GM19240 (cell line): ENCODE data around the gene YIPF2.
"Not testable (repeated sequence)": the region's sequence is repeated elsewhere in the genome, so short reads cannot be mapped to it uniquely, and the experiment has no call there.

Experiments
- DNase-seq: peaks from one replicate; pipeline ENCODE4 v3.0.0; 2011; ENCODE audit warnings: low spot score; ENCODE audit not compliant: insufficient read length

The YIPF2 gene

DNA sequence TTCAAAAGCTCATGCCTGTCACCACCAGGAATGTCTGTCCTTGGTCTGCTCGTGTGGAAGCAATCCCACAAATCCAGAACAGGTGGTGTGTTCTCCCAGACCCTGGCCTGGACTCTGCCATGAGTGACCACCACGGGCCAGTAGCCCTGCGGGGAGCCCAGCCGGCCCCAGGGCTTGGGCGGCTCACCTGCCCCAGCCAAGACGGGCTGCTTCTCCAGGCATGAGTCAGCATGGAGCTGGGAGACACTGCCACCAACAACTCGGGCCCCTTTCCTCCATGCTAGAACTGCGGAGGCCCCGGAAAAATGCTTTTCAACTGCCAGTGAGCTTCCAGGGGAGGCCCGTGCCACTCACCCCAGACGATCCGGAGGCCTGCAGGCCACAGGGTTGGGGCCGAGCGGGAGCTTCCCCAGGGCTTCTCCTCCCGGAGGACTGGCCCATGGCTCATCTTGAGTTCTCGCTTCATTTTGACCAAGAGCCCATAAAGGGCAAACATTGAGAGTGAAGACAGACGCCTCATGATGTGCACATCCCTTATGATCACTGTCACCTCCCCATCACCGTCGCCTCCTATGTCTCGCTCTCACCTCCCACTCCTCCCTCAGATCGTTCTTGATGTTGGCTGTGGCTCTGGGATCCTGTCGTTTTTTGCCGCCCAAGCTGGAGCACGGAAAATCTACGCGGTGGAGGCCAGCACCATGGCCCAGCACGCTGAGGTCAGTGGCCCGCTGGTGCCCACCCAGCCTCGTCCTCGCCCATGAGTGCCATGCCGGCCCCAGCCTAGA is 16.7 kb downstream of the YIPF2 start:
- no peak for DNase-seq

DNA sequence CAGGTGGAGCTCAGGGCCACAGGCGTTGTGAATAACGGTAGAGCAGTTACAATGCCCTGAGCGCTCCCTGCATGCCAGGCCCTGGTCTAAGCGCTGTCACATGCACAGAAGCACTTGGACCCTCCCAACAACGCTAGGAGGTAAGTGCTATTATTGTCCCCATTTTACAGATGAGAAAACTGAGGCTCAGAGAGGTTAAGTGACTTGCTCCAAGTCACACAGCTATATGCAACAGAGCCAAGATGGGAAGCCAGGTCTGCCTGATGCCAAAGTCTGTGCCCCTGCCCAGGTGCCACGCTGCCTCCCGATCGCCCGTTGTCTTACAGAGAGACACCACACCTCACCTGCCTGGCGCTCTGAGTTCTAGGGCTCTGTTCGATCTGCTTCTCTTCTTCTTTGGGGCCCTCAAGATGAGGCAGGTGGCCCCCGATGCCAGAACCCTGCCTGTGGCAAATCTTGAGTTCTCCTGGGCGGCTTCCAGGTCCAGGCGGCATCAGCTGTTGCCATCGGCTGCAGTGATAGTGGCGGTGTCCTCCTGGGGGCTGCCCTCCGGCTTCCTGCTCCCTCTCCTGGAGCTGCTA is 20.0 kb downstream of the YIPF2 start:
- no peak for DNase-seq

GRCh38 chr19:10907925-10908324 is 20.5 kb downstream of the YIPF2 start:
- no peak for DNase-seq

GRCh38 chr19:10899151-10899653 is 29.2 kb downstream of the YIPF2 start:
- DNase-seq = no peak

DNA sequence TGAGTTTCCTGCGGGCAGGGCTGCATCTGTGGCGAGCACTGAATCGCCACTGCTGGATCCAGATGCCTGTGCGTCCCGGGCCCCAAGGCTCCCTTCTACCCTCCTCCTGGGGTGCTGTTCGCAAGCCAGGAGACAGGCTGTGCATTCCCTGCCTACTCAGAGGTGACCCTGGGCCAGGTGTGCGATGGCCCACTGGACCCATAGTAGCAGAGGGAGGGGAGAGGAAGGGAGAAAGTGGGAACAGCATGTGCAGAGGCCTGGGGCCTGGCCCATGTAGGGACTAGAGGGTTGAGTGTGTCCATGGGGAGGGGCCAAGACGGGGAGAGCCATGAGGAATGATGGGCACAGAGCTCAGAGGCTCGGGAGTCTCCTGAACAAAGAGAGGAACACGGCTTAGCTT is 29.8 kb downstream of the YIPF2 start:
- DNase-seq = no peak

DNA sequence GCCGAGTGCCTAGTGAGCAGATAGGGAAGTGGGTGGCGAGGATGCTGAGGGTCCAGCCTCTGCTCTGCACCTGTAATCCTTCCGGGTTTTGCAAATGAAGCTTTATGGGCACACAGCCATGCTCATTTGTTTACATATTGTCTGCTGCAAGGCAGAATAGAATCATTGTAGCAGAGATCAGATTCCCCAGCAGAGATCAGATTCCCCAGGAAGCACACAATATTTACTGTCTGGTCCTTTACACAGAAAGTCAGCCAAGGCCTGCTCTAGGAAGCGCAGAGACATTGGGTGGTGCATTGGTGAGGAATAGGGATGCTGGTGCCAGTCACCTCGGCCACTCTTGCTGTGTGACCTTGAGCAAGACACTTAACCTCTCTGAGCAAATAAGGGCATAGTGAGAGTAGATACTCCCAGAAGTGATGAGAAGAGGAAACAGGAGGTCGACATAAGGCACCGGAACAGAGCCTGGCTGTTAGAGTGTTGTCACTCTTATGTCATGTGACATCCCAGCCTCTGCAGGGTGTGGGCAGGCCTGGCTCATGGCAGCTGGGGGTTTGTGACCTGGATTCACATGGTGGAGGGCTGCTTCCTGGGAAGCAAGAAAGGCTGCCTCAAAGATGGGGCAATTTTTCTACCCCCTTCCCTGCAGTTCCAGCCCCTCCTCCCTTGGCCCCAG is 31.4 kb downstream of the YIPF2 start:
- DNase-seq = no peak

- DNase-seq = no peak
Measured at GRCh38 chr19:10895920-10896319, 32.5 kb downstream of the YIPF2 start.

GRCh38 chr19:10895363-10895762 is 33.1 kb downstream of the YIPF2 start:
- no peak for DNase-seq

- DNase-seq = no peak
Measured at GRCh38 chr19:10894911-10895213, 33.6 kb downstream of the YIPF2 start.

DNA sequence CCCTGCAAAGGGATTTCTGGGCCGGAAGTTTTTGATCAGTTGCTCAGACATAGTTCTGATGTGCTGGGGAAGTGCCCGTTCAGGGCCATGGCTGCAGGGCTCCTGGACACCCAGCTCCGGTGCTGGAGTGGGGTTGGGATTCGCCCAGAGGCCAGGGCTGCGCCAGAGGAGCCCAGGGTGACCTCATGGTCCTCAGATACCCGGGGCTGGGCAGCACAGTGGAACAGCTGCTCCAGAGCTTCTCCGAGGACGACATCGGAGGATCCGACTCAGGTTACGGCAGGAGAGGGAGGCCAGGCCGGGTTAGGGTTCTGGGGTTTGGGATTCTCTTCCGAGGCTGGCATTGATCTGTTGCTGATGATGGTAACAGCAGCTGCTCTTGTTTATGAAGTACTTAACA is 36.2 kb downstream of the YIPF2 start:
- DNase-seq = no peak

- DNase-seq = no peak
Measured at GRCh38 chr19:10891405-10892086, 36.9 kb downstream of the YIPF2 start.

DNA sequence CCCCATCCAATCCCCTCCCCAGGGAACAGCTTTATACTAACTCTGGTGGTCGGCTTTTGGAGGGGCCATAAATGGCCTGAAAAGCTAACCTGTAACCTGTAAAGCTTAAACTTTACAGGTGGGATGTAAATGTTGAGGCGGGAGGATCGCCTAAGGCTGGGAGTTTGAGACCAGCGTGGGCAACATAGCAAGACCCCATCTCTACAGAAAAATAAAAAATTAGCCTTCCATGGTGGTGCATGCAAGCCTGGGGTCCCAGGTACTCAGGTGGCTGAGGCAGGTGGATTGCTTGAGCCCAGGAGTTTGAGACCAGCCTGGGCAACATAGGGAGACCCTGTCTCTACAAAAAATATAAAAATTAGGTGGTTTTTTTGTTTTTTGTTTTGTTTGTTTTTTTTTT is 38.6 kb downstream of the YIPF2 start:
- no peak for DNase-seq

- no peak for DNase-seq
Measured at GRCh38 chr19:10888421-10888866, 40.0 kb downstream of the YIPF2 start.

GRCh38 chr19:10887616-10888367 is 40.6 kb downstream of the YIPF2 start:
- no peak for DNase-seq

- no peak for DNase-seq
Measured at GRCh38 chr19:10885201-10886169, 43.0 kb downstream of the YIPF2 start.

DNA sequence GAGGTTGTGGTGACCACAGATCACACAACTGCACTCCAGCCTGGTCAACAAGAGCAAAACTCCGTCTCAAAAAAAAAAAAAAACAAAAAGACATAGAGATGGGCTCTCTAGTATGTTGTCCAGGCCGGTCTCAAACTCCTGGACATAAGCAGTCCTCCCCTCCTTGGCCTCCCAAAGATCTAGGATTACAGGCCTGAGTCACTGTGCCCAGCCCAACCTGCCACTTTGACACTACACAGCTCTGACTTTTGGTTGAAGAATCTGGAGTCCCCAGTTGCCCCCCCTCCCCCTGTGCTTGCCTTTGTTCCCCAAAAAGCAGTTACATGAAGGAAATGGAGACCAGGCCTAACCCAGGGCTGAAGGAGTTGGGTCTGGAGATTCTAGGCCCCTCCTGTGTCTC is 44.2 kb downstream of the YIPF2 start:
- no peak for DNase-seq

DNA sequence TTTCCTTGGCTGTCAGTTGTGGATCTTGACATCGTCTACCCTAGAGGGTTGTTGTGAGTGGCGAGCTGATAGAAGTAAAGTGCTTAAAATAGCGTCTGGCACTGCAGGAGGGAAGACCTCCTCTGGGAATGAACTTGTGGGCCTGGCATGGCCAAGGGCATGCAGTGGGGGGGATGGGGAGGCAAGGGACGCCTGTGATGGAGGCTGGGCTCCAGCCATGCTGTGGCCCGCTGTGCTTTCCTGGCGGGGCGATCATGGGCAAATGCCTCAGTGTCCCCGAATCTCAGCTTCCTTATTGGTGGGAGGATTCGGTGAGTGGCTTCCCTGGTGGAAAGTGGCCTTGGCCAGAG is 46.4 kb downstream of the YIPF2 start:
- DNase-seq = no peak

- no peak for DNase-seq
Measured at GRCh38 chr19:10881403-10882107, 46.9 kb downstream of the YIPF2 start.

GRCh38 chr19:10878253-10878652 is 50.2 kb downstream of the YIPF2 start:
- no peak for DNase-seq

DNA sequence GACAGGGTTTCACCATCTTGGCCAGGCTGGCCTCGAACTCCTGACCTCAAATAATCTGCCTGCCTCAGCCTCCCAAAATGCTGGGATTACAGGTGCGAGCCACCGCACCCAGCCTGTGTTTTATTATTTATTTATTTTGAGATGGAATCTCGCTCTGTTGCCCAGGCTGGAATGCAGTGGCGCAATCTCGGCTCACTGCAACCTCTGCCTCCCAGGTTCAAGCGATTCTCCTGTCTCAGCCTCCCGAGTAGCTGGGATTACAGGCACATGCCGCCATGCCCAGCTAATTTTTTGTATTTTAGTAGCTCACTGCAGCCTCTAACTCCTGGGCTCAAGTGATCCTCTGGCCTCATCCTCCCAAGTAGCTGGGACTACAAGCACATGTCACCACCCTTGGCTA is 50.8 kb downstream of the YIPF2 start:
- not testable (repeated sequence) for DNase-seq
